ENCODE results near the gene VTI1B. TPM values are rescaled to one million over a fixed set of nuclear protein-coding genes. Genes with fewer than 3 reads are reported as not detected.

Gene VTI1B
- total and polyA plus RNA-seq, 10 of the 15 experiments (the other 5 are each of a cell fraction or from before 2014, with no cell fraction given) = 15.0 to 117 (median 50.5) TPM

GRCh38 chr14:67609642-67610310, 64.7 kb downstream of the VTI1B start (continued):
- TF ChIP-seq, protein P1, sequence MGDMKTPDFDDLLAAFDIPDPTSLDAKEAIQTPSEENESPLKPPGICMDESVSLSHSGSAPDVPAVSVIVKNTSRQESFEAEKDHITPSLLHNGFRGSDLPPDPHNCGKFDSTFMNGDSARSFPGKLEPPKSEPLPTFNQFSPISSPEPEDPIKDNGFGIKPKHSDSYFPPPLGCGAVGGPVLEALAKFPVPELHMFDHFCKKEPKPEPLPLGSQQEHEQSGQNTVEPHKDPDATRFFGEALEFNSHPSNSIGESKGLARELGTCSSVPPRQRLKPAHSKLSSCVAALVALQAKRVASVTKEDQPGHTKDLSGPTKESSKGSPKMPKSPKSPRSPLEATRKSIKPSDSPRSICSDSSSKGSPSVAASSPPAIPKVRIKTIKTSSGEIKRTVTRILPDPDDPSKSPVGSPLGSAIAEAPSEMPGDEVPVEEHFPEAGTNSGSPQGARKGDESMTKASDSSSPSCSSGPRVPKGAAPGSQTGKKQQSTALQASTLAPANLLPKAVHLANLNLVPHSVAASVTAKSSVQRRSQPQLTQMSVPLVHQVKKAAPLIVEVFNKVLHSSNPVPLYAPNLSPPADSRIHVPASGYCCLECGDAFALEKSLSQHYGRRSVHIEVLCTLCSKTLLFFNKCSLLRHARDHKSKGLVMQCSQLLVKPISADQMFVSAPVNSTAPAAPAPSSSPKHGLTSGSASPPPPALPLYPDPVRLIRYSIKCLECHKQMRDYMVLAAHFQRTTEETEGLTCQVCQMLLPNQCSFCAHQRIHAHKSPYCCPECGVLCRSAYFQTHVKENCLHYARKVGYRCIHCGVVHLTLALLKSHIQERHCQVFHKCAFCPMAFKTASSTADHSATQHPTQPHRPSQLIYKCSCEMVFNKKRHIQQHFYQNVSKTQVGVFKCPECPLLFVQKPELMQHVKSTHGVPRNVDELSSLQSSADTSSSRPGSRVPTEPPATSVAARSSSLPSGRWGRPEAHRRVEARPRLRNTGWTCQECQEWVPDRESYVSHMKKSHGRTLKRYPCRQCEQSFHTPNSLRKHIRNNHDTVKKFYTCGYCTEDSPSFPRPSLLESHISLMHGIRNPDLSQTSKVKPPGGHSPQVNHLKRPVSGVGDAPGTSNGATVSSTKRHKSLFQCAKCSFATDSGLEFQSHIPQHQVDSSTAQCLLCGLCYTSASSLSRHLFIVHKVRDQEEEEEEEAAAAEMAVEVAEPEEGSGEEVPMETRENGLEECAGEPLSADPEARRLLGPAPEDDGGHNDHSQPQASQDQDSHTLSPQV (IDR thresholded peaks at IDR 0.05) = no peak
- no peak for TF ChIP-seq RELA (IDR thresholded peaks at IDR 0.05; ENCODE audit: borderline replicate concordance, partially characterized antibody)
- TF ChIP-seq, protein P2, sequence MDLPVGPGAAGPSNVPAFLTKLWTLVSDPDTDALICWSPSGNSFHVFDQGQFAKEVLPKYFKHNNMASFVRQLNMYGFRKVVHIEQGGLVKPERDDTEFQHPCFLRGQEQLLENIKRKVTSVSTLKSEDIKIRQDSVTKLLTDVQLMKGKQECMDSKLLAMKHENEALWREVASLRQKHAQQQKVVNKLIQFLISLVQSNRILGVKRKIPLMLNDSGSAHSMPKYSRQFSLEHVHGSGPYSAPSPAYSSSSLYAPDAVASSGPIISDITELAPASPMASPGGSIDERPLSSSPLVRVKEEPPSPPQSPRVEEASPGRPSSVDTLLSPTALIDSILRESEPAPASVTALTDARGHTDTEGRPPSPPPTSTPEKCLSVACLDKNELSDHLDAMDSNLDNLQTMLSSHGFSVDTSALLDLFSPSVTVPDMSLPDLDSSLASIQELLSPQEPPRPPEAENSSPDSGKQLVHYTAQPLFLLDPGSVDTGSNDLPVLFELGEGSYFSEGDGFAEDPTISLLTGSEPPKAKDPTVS (IDR thresholded peaks at IDR 0.05; ENCODE audit: low read depth, low read length) = no peak

GRCh38 chr14:67607646-67608045, 66.8 kb downstream of the VTI1B start:
- H3K4me1 ChIP-seq (ENCODE audit: control insufficient read depth, insufficient read depth, low read length) = peaks cover 5% of the 10 kb centered on the region; the same call in 1 of the 2 replicates
- no peaks in the 10 kb centered on the region for H3K9me3 ChIP-seq (replicated peaks; ENCODE audit: control insufficient read depth, insufficient read depth, low read length)
- H3K27ac ChIP-seq (ENCODE audit: control insufficient read depth, insufficient read depth) = no peak overlapping the region
- H2AFZ ChIP-seq (ENCODE audit: control insufficient read depth, low read depth, low read length) = no peak overlapping the region
- SMC1A ChIA-PET (ENCODE audit: uncharacterized antibody, unreplicated experiment) = interaction anchor here (1.7 kb wide), 1 partner anchor 12 kb away, joined by 4 read pairs; the partner anchor contains the start of gene ARG2
- no peak for ATAC-seq
- in situ Hi-C loops (cut with MboI) = no loop called here
- H3K36me3 ChIP-seq (ENCODE audit: control insufficient read depth in 2 of 2, insufficient read depth in 2 of 2, low read length in 1 of 2) = no peaks in the 10 kb centered on the region
- intact Hi-C loops (cut with micrococcal nuclease; ENCODE audit: unreplicated experiment) = no loop called here
- RAD21 ChIA-PET (ENCODE audit: unreplicated experiment) = no interaction called here
- no peaks in the 10 kb centered on the region for H4K20me1 ChIP-seq (ENCODE audit: control insufficient read depth, insufficient read depth)
- POLR2A ChIA-PET = interaction anchor here (1.0 kb wide), 1 partner anchor 61 kb away, joined by 3 read pairs; no protein-coding TSS in a partner anchor
- H3K9ac ChIP-seq (ENCODE audit: control insufficient read depth, insufficient read depth, low read length) = no peak overlapping the region
- H3K79me2 ChIP-seq (ENCODE audit: control insufficient read depth, insufficient read depth, low read length) = no peaks in the 10 kb centered on the region
- no peak overlapping the region for H3K4me3 ChIP-seq
- CTCF ChIA-PET = interaction anchor here (0.9 to 4.1 kb wide), 6 partner anchors 10 to 180 kb away, joined by 3 to 35 read pairs (median 4); partner anchors contain the start of gene ARG2
- BruUV-seq (replicated peaks) = no TSS peak
- 94% methylated on average over 5 of the region's 5 CpGs for WGBS (ENCODE audit: insufficient coverage, insufficient replicate concordance, low lambda C conversion rate, missing lambda C conversion rate)
- no peak for DNase-seq (ENCODE audit: low read depth, low spot score)
- no peak for FAIRE-seq
- H3K4me2 ChIP-seq (ENCODE audit: control insufficient read depth, insufficient read depth) = no peak overlapping the region
- H3K27me3 ChIP-seq (replicated peaks in 1 of 2; ENCODE audit: control insufficient read depth in 2 of 2, insufficient read depth in 2 of 2, low read length in 1 of 2) = no peaks in the 10 kb centered on the region
- no peak for TF ChIP-seq ZNF24 (IDR thresholded peaks at IDR 0.05)
- TF ChIP-seq JUND (IDR thresholded peaks at IDR 0.05; ENCODE audit: low read depth, low read length) = no peak
- TF ChIP-seq HCFC1 (IDR thresholded peaks at IDR 0.05; ENCODE audit: low read length) = no peak
- no peak for TF ChIP-seq PAX8 (IDR thresholded peaks at IDR 0.05)
- no peak for TF ChIP-seq ZZZ3 (IDR thresholded peaks at IDR 0.05; ENCODE audit: control insufficient read depth, insufficient read length, low read depth)
- no peak for TF ChIP-seq WRNIP1 (IDR thresholded peaks at IDR 0.05; ENCODE audit: borderline replicate concordance, low read depth, low read length)
- TF ChIP-seq, protein P3, sequence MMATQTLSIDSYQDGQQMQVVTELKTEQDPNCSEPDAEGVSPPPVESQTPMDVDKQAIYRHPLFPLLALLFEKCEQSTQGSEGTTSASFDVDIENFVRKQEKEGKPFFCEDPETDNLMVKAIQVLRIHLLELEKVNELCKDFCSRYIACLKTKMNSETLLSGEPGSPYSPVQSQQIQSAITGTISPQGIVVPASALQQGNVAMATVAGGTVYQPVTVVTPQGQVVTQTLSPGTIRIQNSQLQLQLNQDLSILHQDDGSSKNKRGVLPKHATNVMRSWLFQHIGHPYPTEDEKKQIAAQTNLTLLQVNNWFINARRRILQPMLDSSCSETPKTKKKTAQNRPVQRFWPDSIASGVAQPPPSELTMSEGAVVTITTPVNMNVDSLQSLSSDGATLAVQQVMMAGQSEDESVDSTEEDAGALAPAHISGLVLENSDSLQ (IDR thresholded peaks at IDR 0.05) = no peak
- no peak for TF ChIP-seq RBBP5 (conservative IDR thresholded peaks at IDR 0.05)
- no peak for TF ChIP-seq HDAC6 (IDR thresholded peaks at IDR 0.05; ENCODE audit: unreplicated experiment)
- TF ChIP-seq, protein P2 (IDR thresholded peaks at IDR 0.05; ENCODE audit: low read depth, low read length) = no peak
- TF ChIP-seq POU2F2 (IDR thresholded peaks at IDR 0.05; ENCODE audit: borderline replicate concordance, low read depth, low read length) = no peak
- TF ChIP-seq SIX5 (IDR thresholded peaks at IDR 0.05; ENCODE audit: low read depth, low read length, severe bottlenecking) = no peak

All from GM12878 (cell line).